Measurements from ENCODE around the gene ZNF521.
A peak's percentile ranks its signal among the peaks of the same experiment; 100 is the strongest.

The ZNF521 gene

GRCh38 chr18:25225151-25225550 lies 126.8 kb downstream of the ZNF521 start:
- no peak for DNase-seq (ENCODE audit: low spot score)

GRCh38 chr18:25223899-25224886 lies 127.8 kb downstream of the ZNF521 start:
- no peak for DNase-seq (ENCODE audit: low spot score)

GRCh38 chr18:25223211-25223610 lies 128.8 kb downstream of the ZNF521 start:
- DNase-seq (ENCODE audit: low spot score): no peak

- no peak for DNase-seq (ENCODE audit: low spot score)
Measured at GRCh38 chr18:25222648-25223047, 129.3 kb downstream of the ZNF521 start.

- no peak for DNase-seq (ENCODE audit: low spot score)
Measured at GRCh38 chr18:25210622-25211021, 141.3 kb downstream of the ZNF521 start.

- no peak for DNase-seq (ENCODE audit: low spot score)
Measured at GRCh38 chr18:25192065-25192464, 159.9 kb downstream of the ZNF521 start.

- peak; percentile 6 for DNase-seq (ENCODE audit: low spot score)
Measured at GRCh38 chr18:25190472-25190871, 161.5 kb downstream of the ZNF521 start.

- DNase-seq (ENCODE audit: low spot score): no peak
Measured at GRCh38 chr18:25189391-25190185, 162.4 kb downstream of the ZNF521 start.

GRCh38 chr18:25187521-25188192 lies 164.3 kb downstream of the ZNF521 start:
- DNase-seq (ENCODE audit: low spot score): no peak

GRCh38 chr18:25186871-25187270 lies 165.1 kb downstream of the ZNF521 start:
- DNase-seq (ENCODE audit: low spot score): no peak

- DNase-seq (ENCODE audit: low spot score): no peak
Measured at GRCh38 chr18:25181993-25182392, 170.0 kb downstream of the ZNF521 start.

GRCh38 chr18:25181581-25181980 lies 170.4 kb downstream of the ZNF521 start:
- no peak for DNase-seq (ENCODE audit: low spot score)

- DNase-seq (ENCODE audit: low spot score): no peak
Measured at GRCh38 chr18:25180973-25181548, 170.9 kb downstream of the ZNF521 start.

- DNase-seq (ENCODE audit: low spot score): no peak
Measured at GRCh38 chr18:25177631-25178030, 174.3 kb downstream of the ZNF521 start.

GRCh38 chr18:25176518-25177042 lies 175.4 kb downstream of the ZNF521 start:
- no peak for DNase-seq (ENCODE audit: low spot score)

GRCh38 chr18:25175558-25176517 lies 176.1 kb downstream of the ZNF521 start:
- DNase-seq (ENCODE audit: low spot score): no peak

GRCh38 chr18:25174324-25174723 lies 177.6 kb downstream of the ZNF521 start:
- no peak for DNase-seq (ENCODE audit: low spot score)

- no peak for DNase-seq (ENCODE audit: low spot score)
Measured at GRCh38 chr18:25171334-25171733, 180.6 kb downstream of the ZNF521 start.

- DNase-seq (ENCODE audit: low spot score): no peak
Measured at GRCh38 chr18:25170402-25170801, 181.6 kb downstream of the ZNF521 start.

GRCh38 chr18:25169701-25170100 lies 182.3 kb downstream of the ZNF521 start:
- DNase-seq (ENCODE audit: low spot score): no peak

Data from kidney tubule cell (primary cell).